ENCODE measurements around the gene OSBPL10. TPM values are rescaled to one million over a fixed set of nuclear protein-coding genes. Genes with fewer than 3 reads are reported as not detected.

The OSBPL10 gene
- total RNA-seq, 1 donor, result 29.0 TPM

DNA sequence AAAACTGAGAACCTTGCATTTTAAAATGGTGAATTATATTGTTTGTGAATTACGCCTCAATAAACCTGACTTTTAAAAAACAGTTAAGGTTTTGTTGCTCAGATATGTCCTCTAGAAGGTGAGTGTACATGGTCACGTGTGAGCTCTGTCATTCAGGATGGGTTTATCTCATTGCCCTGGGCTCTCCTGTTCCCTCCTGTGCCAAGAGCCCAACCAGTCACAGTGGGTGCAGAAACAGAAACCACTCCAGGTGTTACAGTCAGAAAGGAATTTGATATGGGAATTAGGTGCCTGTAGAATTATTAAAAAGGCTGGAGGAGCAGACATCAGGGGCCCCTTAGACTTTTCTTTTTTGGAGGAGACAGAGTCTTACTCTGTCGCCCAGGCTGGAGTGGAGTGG, 252.0 kb downstream of the OSBPL10 start:
- Histone ChIP-seq H3K27ac (ENCODE audit: low read depth, low read length) (no peak overlapping the region), H3K4me1 (ENCODE audit: insufficient read depth, low read length) (no peaks in the 10 kb centered on the region), H3K9me3 (ENCODE audit: low read depth, low read length) (no peaks in the 10 kb centered on the region), H4K20me1 (ENCODE audit: insufficient read depth, low read length) (no peaks in the 10 kb centered on the region), H3K4me2 (ENCODE audit: insufficient read depth, low read length) (no peak overlapping the region), H3K36me3 (ENCODE audit: insufficient read depth, low read length) (no peaks in the 10 kb centered on the region), H2AFZ (ENCODE audit: low read length) (no peak overlapping the region), H3K79me2 (ENCODE audit: insufficient read depth, low read length) (no peaks in the 10 kb centered on the region), H3K4me3 (ENCODE audit: insufficient read depth, low read length) (no peak overlapping the region), H3K27me3 (ENCODE audit: insufficient read depth, low read length) (no peaks in the 10 kb centered on the region)
- DNase-seq (ENCODE audit: insufficient read length, low spot score, missing footprints), result no peak
- no peak for TF ChIP-seq CTCF (IDR thresholded peaks at IDR 0.05; ENCODE audit: extremely low read depth, low read depth, low read length)

DNA sequence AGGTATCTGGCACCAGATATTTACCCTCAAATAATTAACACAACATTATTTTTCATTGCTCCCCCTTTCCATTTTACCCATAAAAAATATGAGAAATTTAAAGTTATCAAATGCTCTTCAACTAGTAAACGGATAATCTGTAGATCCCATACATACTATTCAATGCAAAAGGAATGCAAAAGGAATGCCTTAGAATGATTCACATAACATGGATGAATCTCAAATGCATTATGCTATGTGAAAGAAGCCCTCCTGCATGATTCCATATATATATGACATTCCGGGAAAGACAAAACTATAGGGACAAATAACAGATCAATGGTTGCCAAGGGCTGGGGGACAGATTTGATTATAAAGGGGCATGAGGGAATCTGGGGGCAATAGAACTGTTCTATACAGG, 252.7 kb downstream of the OSBPL10 start:
- Histone ChIP-seq H4K20me1 (ENCODE audit: insufficient read depth, low read length) (no peaks in the 10 kb centered on the region), H3K27me3 (ENCODE audit: insufficient read depth, low read length) (no peaks in the 10 kb centered on the region), H3K36me3 (ENCODE audit: insufficient read depth, low read length) (no peaks in the 10 kb centered on the region), H2AFZ (ENCODE audit: low read length) (no peak overlapping the region), H3K79me2 (ENCODE audit: insufficient read depth, low read length) (no peaks in the 10 kb centered on the region), H3K27ac (ENCODE audit: low read depth, low read length) (no peak overlapping the region), H3K4me2 (ENCODE audit: insufficient read depth, low read length) (no peak overlapping the region), H3K4me3 (ENCODE audit: insufficient read depth, low read length) (no peak overlapping the region), H3K4me1 (ENCODE audit: insufficient read depth, low read length) (no peaks in the 10 kb centered on the region), H3K9me3 (ENCODE audit: low read depth, low read length) (no peaks in the 10 kb centered on the region)
- TF ChIP-seq CTCF (IDR thresholded peaks at IDR 0.05; ENCODE audit: extremely low read depth, low read depth, low read length), result no peak
- no peak for DNase-seq (ENCODE audit: insufficient read length, low spot score, missing footprints)

- no peak overlapping the region for H3K4me3 ChIP-seq (ENCODE audit: insufficient read depth, low read length)
- H3K9me3 ChIP-seq (ENCODE audit: low read depth, low read length), result no peaks in the 10 kb centered on the region
- H3K27ac ChIP-seq (ENCODE audit: low read depth, low read length), result no peak overlapping the region
- no peaks in the 10 kb centered on the region for H3K4me1 ChIP-seq (ENCODE audit: insufficient read depth, low read length)
- no peak for TF ChIP-seq CTCF (IDR thresholded peaks at IDR 0.05; ENCODE audit: extremely low read depth, low read depth, low read length)
- no peak overlapping the region for H2AFZ ChIP-seq (ENCODE audit: low read length)
- no peaks in the 10 kb centered on the region for H4K20me1 ChIP-seq (ENCODE audit: insufficient read depth, low read length)
- H3K36me3 ChIP-seq (ENCODE audit: insufficient read depth, low read length), result no peaks in the 10 kb centered on the region
- H3K4me2 ChIP-seq (ENCODE audit: insufficient read depth, low read length), result no peak overlapping the region
- DNase-seq (ENCODE audit: insufficient read length, low spot score, missing footprints), result no peak
- H3K79me2 ChIP-seq (ENCODE audit: insufficient read depth, low read length), result no peaks in the 10 kb centered on the region
- no peaks in the 10 kb centered on the region for H3K27me3 ChIP-seq (ENCODE audit: insufficient read depth, low read length)
Measured at GRCh38 chr3:31725976-31726375, 255.1 kb downstream of the OSBPL10 start.

DNA sequence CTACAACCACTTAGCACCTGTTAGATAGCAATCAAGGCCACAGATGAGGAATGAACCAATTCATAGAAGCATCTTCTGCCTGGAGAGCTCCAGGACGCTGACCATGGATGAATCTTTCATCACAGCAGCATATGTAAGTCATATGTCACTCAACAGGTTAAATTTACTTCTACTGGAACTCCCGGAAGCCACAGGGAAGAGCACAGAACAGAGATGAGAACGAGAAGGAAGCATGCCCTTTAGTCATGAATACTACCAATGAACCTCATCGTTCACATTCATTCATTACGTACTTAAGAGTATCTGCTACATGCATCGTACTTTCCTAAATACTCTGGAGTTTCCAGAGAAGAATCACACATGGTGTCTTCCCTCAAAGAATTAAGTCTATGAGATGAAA, 255.5 kb downstream of the OSBPL10 start:
- Histone ChIP-seq H3K4me2 (ENCODE audit: insufficient read depth, low read length) (no peak overlapping the region), H3K27me3 (ENCODE audit: insufficient read depth, low read length) (no peaks in the 10 kb centered on the region), H3K27ac (ENCODE audit: low read depth, low read length) (no peak overlapping the region), H3K79me2 (ENCODE audit: insufficient read depth, low read length) (no peaks in the 10 kb centered on the region), H3K4me3 (ENCODE audit: insufficient read depth, low read length) (no peak overlapping the region), H2AFZ (ENCODE audit: low read length) (no peak overlapping the region), H3K9me3 (ENCODE audit: low read depth, low read length) (no peaks in the 10 kb centered on the region), H3K36me3 (ENCODE audit: insufficient read depth, low read length) (no peaks in the 10 kb centered on the region), H4K20me1 (ENCODE audit: insufficient read depth, low read length) (no peaks in the 10 kb centered on the region), H3K4me1 (ENCODE audit: insufficient read depth, low read length) (no peaks in the 10 kb centered on the region)
- no peak for TF ChIP-seq CTCF (IDR thresholded peaks at IDR 0.05; ENCODE audit: extremely low read depth, low read depth, low read length)
- no peak for DNase-seq (ENCODE audit: insufficient read length, low spot score, missing footprints)
